Mononuclear cell (primary cell): ENCODE data around the gene DYNLL2. TPM values are rescaled to one million over a fixed set of nuclear protein-coding genes. Genes with fewer than 3 reads are reported as not detected.
"Not testable (repeated sequence)": the region's sequence is repeated elsewhere in the genome, so short reads cannot be mapped to it uniquely, and the experiment has no call there.

Experiments
- H3K27me3 ChIP-seq: 2 replicates; pipeline ENCODE4 v1.6.0; 2011; ENCODE audit warnings: low read length, control low read depth; ENCODE audit not compliant: insufficient read depth
- H3K4me1 ChIP-seq: 2 replicates; pipeline ENCODE4 v1.5.1; 2011; ENCODE audit warnings: mild to moderate bottlenecking, low read length, control low read depth; ENCODE audit not compliant: insufficient read depth
- H3K4me3 ChIP-seq: 2 replicates; pipeline ENCODE4 v1.5.1; 2011; ENCODE audit warnings: mild to moderate bottlenecking, low read length, moderate library complexity
- H3K9me3 ChIP-seq: 2 replicates; pipeline ENCODE4 v1.5.1; 2011; ENCODE audit warnings: low read depth, mild to moderate bottlenecking, control low read depth, low read length
- total RNA-seq: library from RNA; depleted of rRNA; stranded (reverse); fragments of >200 nt; gene quantifications from one replicate; pipeline ENCODE4 v1.2.3, GENCODE V29; 2012

Gene DYNLL2
- total RNA-seq, 1 donor = 12.0 TPM

DNA sequence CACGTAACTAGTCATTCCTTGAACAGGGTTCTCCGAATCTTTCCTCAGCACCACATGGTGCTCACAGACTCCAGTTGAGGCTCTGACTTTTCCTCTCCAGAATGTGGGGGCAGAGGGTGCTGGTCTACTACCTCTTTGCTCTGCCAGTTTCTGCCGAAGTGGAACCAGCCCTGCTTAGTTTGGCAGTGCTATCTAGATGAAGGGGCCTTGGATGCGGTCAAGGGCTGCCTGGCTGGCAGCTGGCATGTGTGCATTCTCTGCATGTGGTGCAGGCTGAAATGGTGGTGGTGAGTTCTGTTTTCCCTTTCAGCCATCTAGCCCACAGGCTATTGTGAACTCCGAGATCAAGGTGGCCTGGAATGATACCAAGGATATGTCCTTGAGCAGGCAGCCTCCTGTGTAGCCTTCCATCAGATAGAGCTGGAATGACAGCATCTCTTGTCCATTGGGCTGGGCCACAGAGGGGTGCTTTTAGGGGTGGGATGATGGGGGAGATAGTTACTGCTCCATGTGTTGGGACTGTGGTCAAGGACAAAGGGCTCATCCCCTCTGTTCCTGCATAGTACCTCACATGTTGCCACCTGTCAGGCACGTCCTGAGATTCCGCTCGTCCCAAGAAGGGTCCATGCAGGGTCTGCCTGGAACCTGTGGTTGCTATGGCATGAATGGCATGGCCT lies 2.0 kb downstream of the DYNLL2 start:
- Histone ChIP-seq H3K9me3 (no peaks in the 10 kb centered on the region), H3K4me1 (peaks cover 24% of the 10 kb centered on the region), H3K27me3 (no peaks in the 10 kb centered on the region), H3K4me3 (no peak overlapping the region)

DNA sequence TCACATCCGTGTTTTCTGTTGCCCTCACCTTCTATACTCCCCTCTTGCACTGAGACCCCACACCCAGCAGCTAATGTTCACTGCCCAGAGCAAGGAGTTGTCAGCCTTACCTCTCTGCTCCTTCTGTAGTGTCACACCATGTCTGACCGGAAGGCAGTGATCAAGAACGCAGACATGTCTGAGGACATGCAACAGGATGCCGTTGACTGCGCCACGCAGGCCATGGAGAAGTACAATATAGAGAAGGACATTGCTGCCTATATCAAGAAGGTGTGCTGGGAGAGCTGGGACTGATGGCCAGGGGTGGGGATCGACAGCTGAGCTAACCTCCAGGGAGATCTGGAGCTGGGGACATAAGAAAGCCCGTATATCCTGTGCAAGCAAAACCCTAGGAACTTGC lies 3.7 kb downstream of the DYNLL2 start:
- Histone ChIP-seq H3K9me3 (no peaks in the 10 kb centered on the region), H3K4me3 (no peak overlapping the region), H3K27me3 (no peaks in the 10 kb centered on the region), H3K4me1 (peaks cover 24% of the 10 kb centered on the region)

DNA sequence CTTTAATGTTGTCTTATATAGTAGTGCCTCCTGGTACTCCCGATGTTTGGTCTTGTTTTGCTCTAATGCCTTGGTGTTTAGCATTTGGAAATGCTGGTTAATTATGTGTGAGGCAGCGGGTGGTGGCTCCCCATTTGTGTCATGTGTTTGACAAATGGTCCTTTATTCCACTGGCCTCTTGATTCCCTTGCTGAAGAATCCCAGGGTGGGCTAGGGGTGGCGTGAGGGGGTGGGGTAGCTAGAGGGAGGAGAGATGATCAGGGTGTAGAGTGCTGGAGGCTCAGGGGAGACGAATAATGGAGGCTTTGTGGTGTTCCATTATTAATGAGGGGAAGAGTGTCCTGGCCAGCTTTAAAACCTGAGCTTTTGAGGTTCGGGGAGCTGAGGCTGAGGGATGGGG lies 5.4 kb downstream of the DYNLL2 start:
- Histone ChIP-seq H3K4me1 (peaks cover 19% of the 10 kb centered on the region), H3K4me3 (no peak overlapping the region)

DNA sequence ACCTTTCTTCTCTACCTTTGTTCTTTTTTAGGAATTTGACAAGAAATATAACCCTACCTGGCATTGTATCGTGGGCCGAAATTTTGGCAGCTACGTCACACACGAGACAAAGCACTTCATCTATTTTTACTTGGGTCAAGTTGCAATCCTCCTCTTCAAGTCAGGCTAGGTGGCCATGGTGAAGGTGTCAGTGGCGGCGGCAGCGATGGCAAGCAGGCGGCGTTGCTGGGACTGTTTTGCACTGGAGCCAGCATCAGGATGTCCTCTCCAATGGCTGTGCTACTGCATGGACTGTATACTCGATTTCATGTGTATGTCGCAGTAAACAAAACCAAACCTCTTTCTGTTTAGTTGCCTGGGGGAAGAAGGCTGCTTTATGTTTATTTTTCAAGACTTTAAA lies 5.9 kb downstream of the DYNLL2 start:
- Histone ChIP-seq H3K4me3 (no peak overlapping the region), H3K4me1 (peaks cover 18% of the 10 kb centered on the region), H3K27me3 (no peaks in the 10 kb centered on the region), H3K9me3 (no peaks in the 10 kb centered on the region)

More for the DNA sequence above, 5.4 kb downstream of the DYNLL2 start:
- Histone ChIP-seq H3K9me3 (no peaks in the 10 kb centered on the region), H3K27me3 (no peaks in the 10 kb centered on the region)

DNA sequence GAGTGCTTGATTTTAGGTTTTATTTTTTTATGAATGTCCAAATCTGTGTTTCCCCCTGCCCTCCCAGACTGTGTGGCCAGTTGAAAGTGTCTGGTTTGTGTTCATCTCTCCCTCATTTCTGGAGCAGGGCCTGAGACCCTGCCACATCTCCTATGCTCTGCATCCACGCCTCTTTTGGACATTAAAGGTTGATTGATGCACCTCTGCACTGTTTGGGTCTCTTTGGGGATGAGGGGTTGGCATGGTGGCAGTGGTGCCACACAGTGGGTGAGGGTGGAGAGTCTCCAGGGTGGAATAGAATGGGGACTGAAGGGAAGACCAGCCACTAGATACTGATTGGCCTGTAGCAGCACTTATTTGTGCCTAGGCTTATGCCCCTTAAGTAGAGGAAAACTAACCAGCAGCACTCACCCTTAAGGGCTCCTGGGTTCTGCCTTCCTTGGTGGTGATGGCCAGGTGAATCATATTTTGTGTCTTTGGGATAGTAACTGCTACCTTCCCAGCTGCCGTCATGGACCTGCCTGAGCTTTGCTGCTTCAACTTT lies 7.9 kb downstream of the DYNLL2 start:
- peaks cover under 1% of the 10 kb centered on the region for H3K4me1 ChIP-seq
- H3K4me3 ChIP-seq = no peak overlapping the region
- H3K9me3 ChIP-seq = no peaks in the 10 kb centered on the region
- H3K27me3 ChIP-seq = no peaks in the 10 kb centered on the region

DNA sequence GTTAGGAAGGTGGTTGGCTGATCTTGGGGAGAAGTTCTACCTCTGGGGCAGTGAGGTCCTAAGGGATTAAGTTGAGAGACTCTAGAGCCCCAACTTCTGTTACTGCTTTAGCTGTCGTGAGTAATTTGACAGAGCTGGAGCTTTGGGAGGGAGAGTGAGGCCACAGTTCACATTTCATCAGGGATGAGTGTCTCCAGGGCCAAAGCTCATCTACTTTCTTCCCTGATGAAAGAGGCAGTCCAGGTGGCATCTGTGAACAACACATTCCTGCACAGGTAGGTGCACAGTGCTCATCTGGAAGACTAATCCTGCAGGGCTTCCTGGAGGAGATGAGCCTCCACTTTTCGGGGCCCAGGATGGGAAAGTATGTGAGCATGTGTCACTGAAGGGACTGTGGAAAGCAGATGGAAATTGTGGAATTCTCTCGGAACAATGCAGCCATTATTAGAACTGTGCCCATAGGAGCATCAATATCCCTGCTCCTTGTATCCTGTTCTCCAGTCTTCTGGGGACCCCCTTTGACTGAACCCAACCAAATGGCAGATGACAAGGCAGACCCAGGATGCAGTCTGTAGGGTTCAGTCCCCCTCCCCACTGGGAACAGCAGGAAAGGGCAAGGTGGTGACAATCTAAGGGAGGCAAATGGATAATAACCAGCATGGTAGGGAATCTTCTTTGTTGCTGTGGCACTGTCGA lies 9.0 kb downstream of the DYNLL2 start:
- Histone ChIP-seq H3K9me3 (no peaks in the 10 kb centered on the region), H3K27me3 (no peaks in the 10 kb centered on the region), H3K4me3 (no peak overlapping the region), H3K4me1 (no peaks in the 10 kb centered on the region)

DNA sequence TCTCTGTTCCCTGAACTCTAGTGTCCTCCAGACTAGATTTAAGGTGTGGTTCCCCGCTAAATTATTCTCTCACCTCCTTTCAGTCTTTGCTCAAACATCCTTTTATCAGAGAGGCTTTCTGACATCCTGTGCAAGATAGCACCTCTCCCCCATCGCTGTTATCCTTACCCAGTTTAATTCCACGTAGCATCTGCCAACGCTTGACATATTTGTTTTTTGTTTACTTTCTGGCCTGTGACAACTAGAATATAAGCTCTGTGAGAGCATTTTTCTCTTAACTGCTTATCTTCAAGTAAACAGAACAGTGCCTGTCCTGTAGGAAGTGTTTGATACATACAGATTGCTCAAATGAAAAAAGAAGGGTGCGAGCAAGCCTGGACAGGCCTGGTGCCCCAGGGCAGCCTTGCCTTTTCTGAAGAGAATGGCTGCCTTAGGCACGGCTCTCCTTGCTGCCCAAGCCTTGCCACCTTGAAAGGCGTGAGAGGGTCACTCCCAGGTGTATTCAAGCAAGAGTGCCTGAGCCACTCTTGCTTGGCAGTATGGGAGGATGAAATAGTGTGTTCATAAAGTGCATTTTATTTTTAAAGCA lies 9.7 kb downstream of the DYNLL2 start:
- Histone ChIP-seq H3K9me3 (no peaks in the 10 kb centered on the region), H3K4me1 (no peaks in the 10 kb centered on the region), H3K27me3 (no peaks in the 10 kb centered on the region), H3K4me3 (no peak overlapping the region)

DNA sequence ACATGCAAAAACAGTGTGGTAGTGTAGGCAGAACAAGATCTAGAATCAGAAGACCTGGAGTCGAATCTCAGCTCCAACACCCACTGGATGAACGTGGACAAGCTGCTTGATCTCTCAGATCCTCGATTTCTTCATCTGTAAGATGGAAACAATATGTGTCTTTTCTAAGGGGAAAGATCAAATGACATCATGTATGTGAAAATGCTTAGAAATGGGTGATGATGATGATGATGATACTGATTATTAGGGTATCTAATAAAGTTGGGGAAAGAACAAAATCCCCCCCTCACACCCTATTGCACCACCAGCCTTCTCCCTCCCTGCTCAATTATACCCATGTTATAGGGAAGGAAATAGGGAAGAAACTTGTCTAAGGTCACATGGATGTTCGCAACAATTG lies 10.9 kb downstream of the DYNLL2 start:
- Histone ChIP-seq H3K4me1 (no peaks in the 10 kb centered on the region), H3K9me3 (no peaks in the 10 kb centered on the region), H3K27me3 (no peaks in the 10 kb centered on the region), H3K4me3 (no peak overlapping the region)

DNA sequence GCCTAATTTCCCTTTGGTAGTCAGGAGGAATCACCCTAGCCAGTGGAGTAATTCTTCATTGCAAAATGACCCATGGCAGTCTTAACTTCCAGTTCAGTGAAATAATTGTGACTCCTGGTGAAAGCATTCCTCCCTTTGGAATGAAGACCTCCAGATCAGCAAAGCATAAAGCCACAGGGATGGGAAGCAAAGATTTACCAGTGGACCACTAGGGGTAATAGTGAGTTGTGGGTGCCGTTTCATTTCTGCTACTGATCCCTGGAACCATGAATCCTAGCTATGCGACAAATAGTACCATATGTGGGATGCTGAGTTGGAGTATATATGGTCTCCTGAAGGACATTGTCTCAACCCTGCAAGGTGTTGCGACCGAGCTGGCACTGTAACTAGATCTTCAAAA lies 13.7 kb downstream of the DYNLL2 start:
- H3K4me1 ChIP-seq = no peaks in the 10 kb centered on the region
- H3K27me3 ChIP-seq = no peaks in the 10 kb centered on the region
- no peaks in the 10 kb centered on the region for H3K9me3 ChIP-seq
- no peak overlapping the region for H3K4me3 ChIP-seq

DNA sequence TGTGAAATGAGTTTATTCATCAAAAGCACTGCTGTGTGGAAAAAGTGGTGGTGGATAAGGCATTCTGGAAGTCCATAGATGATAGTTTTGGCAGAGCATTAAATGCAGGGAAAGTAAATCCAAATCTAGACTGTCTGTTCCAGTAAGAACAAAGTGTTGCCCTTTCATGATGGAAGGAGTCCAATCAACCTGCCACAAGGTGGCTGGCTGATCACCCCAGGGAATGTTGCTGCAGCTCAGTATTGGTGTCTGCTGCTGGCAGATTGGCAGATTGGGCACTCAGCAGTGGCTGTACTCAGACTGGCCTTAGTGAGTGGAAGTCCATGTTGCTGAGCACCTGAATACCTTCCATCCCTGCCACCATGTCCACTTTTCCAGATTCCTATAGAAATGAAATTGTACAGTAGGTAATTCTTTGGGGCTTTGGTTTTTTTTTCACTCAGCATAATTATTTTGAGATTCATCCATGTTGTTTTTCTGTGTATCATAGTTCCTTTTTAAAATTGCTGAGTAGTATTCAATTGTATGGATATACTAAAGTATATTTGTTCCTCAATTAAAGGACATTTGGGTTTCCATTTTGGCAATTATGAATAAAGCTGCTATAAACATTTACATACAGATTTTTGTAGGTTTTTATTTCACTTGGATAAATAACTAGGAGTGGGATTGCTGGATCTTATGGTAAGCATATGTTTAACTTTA lies 14.3 kb downstream of the DYNLL2 start:
- Histone ChIP-seq H3K4me1 (no peaks in the 10 kb centered on the region), H3K9me3 (no peaks in the 10 kb centered on the region), H3K27me3 (no peaks in the 10 kb centered on the region)

DNA sequence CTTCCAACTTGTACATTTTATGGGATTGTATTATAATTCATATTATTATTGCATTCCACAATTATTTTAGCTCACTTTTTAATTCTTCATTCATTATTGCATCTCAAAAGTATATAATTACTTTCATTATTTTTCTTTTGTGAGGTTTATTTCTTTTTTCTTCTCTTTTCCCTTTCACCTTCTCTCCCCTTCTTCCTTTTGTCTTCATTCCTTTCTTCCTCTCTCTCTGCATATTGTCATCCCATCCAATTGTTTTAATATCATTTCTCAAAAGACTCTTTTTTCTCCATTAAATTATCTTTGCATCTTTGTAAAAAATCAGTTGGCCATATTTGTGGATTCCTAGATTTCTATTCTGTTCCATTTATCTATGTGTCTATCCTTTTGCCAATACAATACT lies 17.3 kb downstream of the DYNLL2 start:
- no peaks in the 10 kb centered on the region for H3K4me1 ChIP-seq
- no peak overlapping the region for H3K4me3 ChIP-seq
- no peaks in the 10 kb centered on the region for H3K27me3 ChIP-seq
- no peaks in the 10 kb centered on the region for H3K9me3 ChIP-seq

More for the DNA sequence above, 14.3 kb downstream of the DYNLL2 start:
- H3K4me3 ChIP-seq = no peak overlapping the region

DNA sequence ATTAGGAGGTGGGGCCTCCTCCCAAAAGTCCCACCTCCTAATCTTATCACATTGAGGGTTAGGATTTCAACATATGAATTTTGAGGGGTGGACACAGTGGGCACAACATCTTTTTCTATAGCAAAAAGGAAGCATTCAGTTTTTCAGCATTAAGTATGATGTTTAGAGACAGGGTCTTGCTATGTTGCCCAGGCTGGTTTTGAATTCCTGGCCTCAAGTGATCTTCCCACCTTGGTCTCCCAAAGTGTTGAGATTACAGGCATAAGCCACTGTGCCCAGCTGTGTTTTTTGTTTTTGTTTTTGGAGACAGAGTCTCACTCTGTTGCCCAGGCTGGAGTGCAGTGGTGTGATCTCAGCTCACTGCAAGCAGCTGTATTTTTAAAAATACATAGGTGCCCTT lies 18.7 kb downstream of the DYNLL2 start:
- not testable (repeated sequence) for H3K9me3 ChIP-seq, H3K27me3 ChIP-seq, H3K4me1 ChIP-seq, H3K4me3 ChIP-seq

DNA sequence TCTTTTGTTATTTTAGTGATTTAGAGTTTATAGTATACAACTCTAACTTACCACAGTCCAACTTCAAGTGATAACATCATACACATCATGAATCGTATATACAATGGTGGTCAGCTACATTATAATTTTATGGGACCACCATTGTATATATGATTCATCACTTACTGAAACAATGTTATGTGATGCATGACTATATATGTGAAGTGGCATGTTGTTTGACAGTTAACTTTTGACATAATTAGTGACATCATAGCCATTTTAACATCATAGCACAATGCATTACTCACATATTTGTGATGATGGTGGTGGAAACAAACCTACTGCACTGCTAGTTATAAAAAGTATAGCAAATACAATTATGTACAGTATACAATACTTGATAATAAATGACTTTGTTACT lies 21.9 kb downstream of the DYNLL2 start:
- no peak overlapping the region for H3K4me3 ChIP-seq
- no peaks in the 10 kb centered on the region for H3K27me3 ChIP-seq
- H3K9me3 ChIP-seq = no peaks in the 10 kb centered on the region
- H3K4me1 ChIP-seq = no peaks in the 10 kb centered on the region

DNA sequence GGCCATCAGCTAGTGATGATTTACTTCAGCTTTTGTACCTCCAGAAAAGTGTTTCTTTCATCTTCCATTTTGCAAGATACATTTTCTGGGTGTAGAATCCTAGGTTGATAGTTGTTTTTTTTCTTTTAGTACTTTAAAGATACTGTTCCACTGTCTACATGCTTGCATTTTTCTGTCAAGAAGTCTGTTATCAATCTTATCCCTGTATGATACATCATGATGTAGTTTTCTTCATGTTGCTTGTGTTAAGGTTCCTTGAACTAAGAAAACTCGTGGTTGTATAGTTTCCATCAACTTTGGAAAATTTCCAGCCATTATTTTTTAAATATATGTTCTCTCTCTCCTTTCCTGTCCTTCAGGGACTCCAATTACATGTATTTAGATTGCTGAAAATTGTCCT lies 24.1 kb downstream of the DYNLL2 start:
- Histone ChIP-seq H3K9me3 (no peaks in the 10 kb centered on the region), H3K4me3 (no peak overlapping the region), H3K27me3 (no peaks in the 10 kb centered on the region), H3K4me1 (no peaks in the 10 kb centered on the region)

DNA sequence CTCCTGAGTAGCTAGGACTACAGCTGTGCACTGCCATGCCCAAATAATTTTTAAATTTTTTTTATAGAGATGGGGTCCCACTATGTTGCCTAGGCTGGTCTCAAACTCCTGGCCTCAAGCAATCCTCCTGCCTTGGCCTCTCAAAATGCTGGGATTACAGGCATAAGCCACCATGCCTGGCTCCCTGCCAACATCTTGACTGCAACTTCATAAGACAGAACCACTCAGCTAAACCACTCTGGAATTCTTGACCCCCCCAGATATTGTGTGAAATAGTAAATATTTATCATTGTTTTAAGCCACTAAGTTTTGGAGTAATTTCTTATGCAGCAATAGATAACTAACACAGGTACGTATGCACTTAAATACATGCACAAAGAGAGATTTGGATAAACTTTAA lies 26.0 kb downstream of the DYNLL2 start:
- Histone ChIP-seq H3K4me1 (no peaks in the 10 kb centered on the region), H3K9me3 (no peaks in the 10 kb centered on the region), H3K4me3 (no peak overlapping the region)

More for the DNA sequence above, 26.0 kb downstream of the DYNLL2 start:
- H3K27me3 ChIP-seq = no peaks in the 10 kb centered on the region
